SH-SY5Y (cell line): ENCODE data around the gene PGF.

ENCODE experiments used
- GATA2 ChIP-seq: IDR thresholded peaks from 2 replicates; pipeline ENCODE4 v1.6.1; 2011; ENCODE audit warnings: mild to moderate bottlenecking, low read depth, low read length
- GATA3 ChIP-seq: IDR thresholded peaks from 2 replicates; pipeline ENCODE4 v1.6.1; 2011; ENCODE audit warnings: low read depth, mild to moderate bottlenecking, low read length, moderate library complexity

- TF ChIP-seq GATA2, result no peak
- no peak for TF ChIP-seq GATA3
These were observed 6.2 kb downstream of the PGF start for GRCh38 chr14:74949191-74949601.
